Natural killer cell (primary cell): ENCODE results near the gene SMIM43. TPM values are rescaled to one million over a fixed set of nuclear protein-coding genes. Genes with fewer than 3 reads are reported as not detected.

Source experiments
- ATAC-seq, 3 donors: fragments of 150-1000 bp in 2 of 3; fragments of 200-7000 bp in 1 of 3; cut with Tn5 transposase; 1 replicate in 1 of 3; 2 replicates in 2 of 3; pipeline ENCODE4 v1.10.0; 2021; ENCODE audit warnings: mild to moderate bottlenecking in 2 of 3, moderate library complexity in 2 of 3
- DNase-seq, 2 donors: peaks; one replicate each; pipeline versions ENCODE4 v3.0.0 to v3.0.0-alpha.2; 2013 to 2021; ENCODE audit warnings: mixed read lengths in 1 of 2
- H3K27ac ChIP-seq: one replicate; pipeline ENCODE4 v1.5.1; 2013; ENCODE audit warnings: mild to moderate bottlenecking, low read length
- H3K27me3 ChIP-seq: one replicate; pipeline ENCODE4 v1.6.1; 2013; ENCODE audit warnings: low read length; ENCODE audit not compliant: control insufficient read depth, insufficient read depth
- H3K36me3 ChIP-seq: one replicate; pipeline ENCODE4 v1.6.1; 2013; ENCODE audit warnings: low read length; ENCODE audit not compliant: control insufficient read depth, insufficient read depth
- H3K4me1 ChIP-seq: one replicate; pipeline ENCODE4 v1.6.1; 2013; ENCODE audit warnings: low read length; ENCODE audit not compliant: control insufficient read depth, insufficient read depth
- H3K4me3 ChIP-seq: one replicate; pipeline ENCODE4 v1.5.1; 2013; ENCODE audit warnings: low read length
- H3K9me3 ChIP-seq: one replicate; pipeline ENCODE4 v1.6.1; 2013; ENCODE audit warnings: low read length; ENCODE audit not compliant: control insufficient read depth, insufficient read depth
- H3K27ac Mint-ChIP-seq, 2 donors: one replicate each; pipeline ENCODE4 v1.8.0; 2022; ENCODE audit warnings: mild to moderate bottlenecking in 2 of 2, mixed read lengths in 2 of 2, moderate library complexity in 1 of 2
- H3K27me3 Mint-ChIP-seq, 2 donors: one replicate each; pipeline ENCODE4 v1.8.0; 2022; ENCODE audit warnings: low read depth in 2 of 2, mixed read lengths in 2 of 2
- H3K36me3 Mint-ChIP-seq: one replicate; pipeline ENCODE4 v1.8.0; 2022; ENCODE audit warnings: mixed read lengths
- H3K4me1 Mint-ChIP-seq, 2 donors: one replicate each; pipeline ENCODE4 v1.8.0; 2022; ENCODE audit warnings: mixed read lengths in 2 of 2
- H3K4me3 Mint-ChIP-seq: one replicate; pipeline ENCODE4 v1.8.0; 2022; ENCODE audit warnings: mild to moderate bottlenecking, moderate library complexity, mixed read lengths
- H3K9me3 Mint-ChIP-seq, 2 donors: one replicate each; pipeline ENCODE4 v1.8.0; 2022; ENCODE audit warnings: mixed read lengths in 2 of 2
- CTCF ChIP-seq: fragments of 200-600 bp; IDR thresholded peaks from one replicate; pipeline ENCODE4 v1.8.0; 2022; ENCODE audit warnings: antibody characterized with exemption
- WGBS: methylation state at CpG from one replicate; pipeline ENCODE4 v1.1.7; 2013; ENCODE audit warnings: missing lambda C conversion rate; ENCODE audit not compliant: insufficient coverage; 5-methylcytosine and 5-hydroxymethylcytosine counted together
- intact Hi-C: fragments of 100-400 bp; cut with micrococcal nuclease; formaldehyde crosslinking; loops from one replicate; pipeline ENCODE4 v1.14.2; 2022
- total RNA-seq, 4 donors: library from RNA; stranded (reverse); fragments of 120-200 nt in 1 of 4; gene quantifications; one replicate each; pipeline versions ENCODE4 v1.2.3 to v1.2.4, GENCODE V29; 2013 to 2022

The SMIM43 gene
- total RNA-seq, 3 donors from 2014 or later (not counting 1 experiment from before 2014, with no cell fraction given): not detected

- peaks cover 3% of the 10 kb centered on the region for H3K27me3 ChIP-seq
- no peaks in the 10 kb centered on the region for H3K9me3 Mint-ChIP-seq
- H3K36me3 Mint-ChIP-seq: no peaks in the 10 kb centered on the region
- no peak overlapping the region for H3K4me3 Mint-ChIP-seq
- no peak overlapping the region for H3K4me3 ChIP-seq
- no peak for ATAC-seq
- WGBS: 83% methylated on average over 5 of the region's 6 CpGs
- H3K9me3 ChIP-seq: no peaks in the 10 kb centered on the region
- no peak overlapping the region for H3K27ac ChIP-seq
- H3K36me3 ChIP-seq: no peaks in the 10 kb centered on the region
- H3K27me3 Mint-ChIP-seq: peaks cover 30 to 39% of the 10 kb centered on the region in 2 donors
- H3K27ac Mint-ChIP-seq: no peak overlapping the region
- no peaks in the 10 kb centered on the region for H3K4me1 ChIP-seq
- DNase-seq: no peak
- intact Hi-C loops: no loop called here
- H3K4me1 Mint-ChIP-seq: no peaks in the 10 kb centered on the region
- TF ChIP-seq CTCF: no peak
Observed at GRCh38 chr4:121776610-121777401, 11.8 kb upstream of the SMIM43 start.

GRCh38 chr4:121773883-121774282, 8.9 kb upstream of the SMIM43 start:
- H3K27ac ChIP-seq: no peak overlapping the region
- H3K36me3 Mint-ChIP-seq: no peaks in the 10 kb centered on the region
- peaks cover 3% of the 10 kb centered on the region for H3K27me3 ChIP-seq
- no peak overlapping the region for H3K4me3 ChIP-seq
- H3K4me3 Mint-ChIP-seq: no peak overlapping the region
- intact Hi-C loops: no loop called here
- ATAC-seq (no peak), DNase-seq (no peak)
- no CpG with 5 or more reads among the region's 1 CpG for WGBS
- no peak overlapping the region for H3K27ac Mint-ChIP-seq
- H3K9me3 Mint-ChIP-seq: no peaks in the 10 kb centered on the region
- TF ChIP-seq CTCF: no peak
- no peaks in the 10 kb centered on the region for H3K36me3 ChIP-seq
- no peaks in the 10 kb centered on the region for H3K9me3 ChIP-seq
- H3K4me1 Mint-ChIP-seq: no peaks in the 10 kb centered on the region
- H3K4me1 ChIP-seq: no peaks in the 10 kb centered on the region
- H3K27me3 Mint-ChIP-seq: peaks cover 22 to 44% of the 10 kb centered on the region in 2 donors

- Histone ChIP-seq H3K4me1 (no peaks in the 10 kb centered on the region), H3K4me3 (no peak overlapping the region), H3K27me3 (peaks cover 3% of the 10 kb centered on the region), H3K27ac (no peak overlapping the region), H3K9me3 (no peaks in the 10 kb centered on the region), H3K36me3 (no peaks in the 10 kb centered on the region)
- no peak for ATAC-seq
- H3K27ac Mint-ChIP-seq: no peak overlapping the region
- intact Hi-C loops: no loop called here
- H3K27me3 Mint-ChIP-seq: peaks cover 19 to 48% of the 10 kb centered on the region in 2 donors
- H3K4me1 Mint-ChIP-seq: no peaks in the 10 kb centered on the region
- WGBS: no CpG with 5 or more reads among the region's 1 CpG
- H3K4me3 Mint-ChIP-seq: no peak overlapping the region
- no peaks in the 10 kb centered on the region for H3K9me3 Mint-ChIP-seq
- TF ChIP-seq CTCF: no peak
- DNase-seq: no peak
- no peaks in the 10 kb centered on the region for H3K36me3 Mint-ChIP-seq
Observed at GRCh38 chr4:121771869-121772268, 6.9 kb upstream of the SMIM43 start.

GRCh38 chr4:121769341-121769740, 4.4 kb upstream of the SMIM43 start:
- no peak overlapping the region for H3K27ac ChIP-seq
- Mint-ChIP-seq H3K27ac (no peak overlapping the region), H3K27me3 (peaks cover 36 to 64% of the 10 kb centered on the region in 2 donors), H3K4me3 (no peak overlapping the region), H3K4me1 (no peaks in the 10 kb centered on the region), H3K36me3 (no peaks in the 10 kb centered on the region), H3K9me3 (no peaks in the 10 kb centered on the region)
- no peak for TF ChIP-seq CTCF
- peaks cover 15% of the 10 kb centered on the region for H3K27me3 ChIP-seq
- H3K9me3 ChIP-seq: no peaks in the 10 kb centered on the region
- WGBS: 91% methylated on average over 2 of the region's 2 CpGs
- intact Hi-C loops: no loop called here
- no peak for ATAC-seq
- no peak for DNase-seq
- H3K4me1 ChIP-seq: no peaks in the 10 kb centered on the region
- no peak overlapping the region for H3K4me3 ChIP-seq
- H3K36me3 ChIP-seq: no peaks in the 10 kb centered on the region
